OCI-LY7 (cell line): ENCODE measurements around the gene AZU1. TPM values are rescaled to one million over a fixed set of nuclear protein-coding genes. Genes with fewer than 3 reads are reported as not detected.

Source experiments
- Bru-seq: library from RNA; stranded (reverse); fragments of 400-500 nt; gene quantifications from one replicate; lab custom pipeline; 2021; lab: Mats Ljungman, UMichigan
- BruChase-seq, 2 experiments: library from RNA; stranded (reverse); fragments of 400-500 nt; gene quantifications; one replicate each; lab custom pipeline; 2021; lab: Mats Ljungman, UMichigan
- BruUV-seq: library from RNA; stranded (reverse); fragments of 400-500 nt; replicated peaks from 2 replicates; lab custom pipeline; 2021; lab: Mats Ljungman, UMichigan
- CTCF ChIA-PET: fragments of 300-600 bp; sonication (Branson Sonifier 250); formaldehyde crosslinking; loops from one replicate; lab custom pipeline; 2022; ENCODE audit warnings: antibody characterized with exemption; ENCODE audit not compliant: unreplicated experiment; lab: Charles Lee
- POLR2A ChIA-PET: fragments of 300-600 bp; sonication (Branson Sonifier 250); formaldehyde crosslinking; loops from one replicate; lab custom pipeline; 2022; ENCODE audit warnings: antibody characterized with exemption; lab: Charles Lee
- DNase-seq: peaks from one replicate; pipeline ENCODE4 v3.0.0-alpha.2; 2015; ENCODE audit warnings: low spot score
- H2AFZ ChIP-seq: fragments of 200-600 bp; sonication (generic), shearing (Covaris generic); 2 replicates; pipeline ENCODE4 v1.6.1; 2014; ENCODE audit warnings: mild to moderate bottlenecking, antibody characterized with exemption, low read length, moderate library complexity
- H3K27ac ChIP-seq: fragments of 200-600 bp; sonication (generic); 2 replicates; pipeline ENCODE4 v1.5.1; 2014; ENCODE audit warnings: mixed run types, low read depth, mild to moderate bottlenecking, moderate library complexity, low read length, inconsistent platforms; ENCODE audit not compliant: poor library complexity, severe bottlenecking
- H3K36me3 ChIP-seq: fragments of 200-600 bp; sonication (generic); 2 replicates; pipeline ENCODE4 v1.6.1; 2014; ENCODE audit warnings: mild to moderate bottlenecking, antibody characterized with exemption, low read length, moderate library complexity, mixed read lengths; ENCODE audit not compliant: insufficient read depth
- H3K4me1 ChIP-seq: fragments of 200-600 bp; sonication (generic); 2 replicates; pipeline ENCODE4 v1.5.1; 2014; ENCODE audit warnings: mild to moderate bottlenecking, low read length; ENCODE audit not compliant: insufficient read depth, poor library complexity, severe bottlenecking
- H3K4me2 ChIP-seq: fragments of 200-600 bp; sonication (generic); 2 replicates; pipeline ENCODE4 v1.6.1; 2014; ENCODE audit warnings: mild to moderate bottlenecking, low read length
- H3K4me3 ChIP-seq: fragments of 200-600 bp; sonication (generic); 2 replicates; pipeline ENCODE4 v1.5.1; 2014; ENCODE audit warnings: mild to moderate bottlenecking, low read depth, low read length; ENCODE audit not compliant: poor library complexity, severe bottlenecking
- H3K79me2 ChIP-seq: fragments of 200-600 bp; sonication (generic); 2 replicates; pipeline ENCODE4 v1.6.1; 2016; ENCODE audit warnings: low read depth, mild to moderate bottlenecking, low read length, moderate library complexity, mixed read lengths; ENCODE audit not compliant: insufficient read depth
- H3K9me2 ChIP-seq: fragments of 200-600 bp; sonication (generic); 2 replicates; pipeline ENCODE4 v1.6.1; 2016; ENCODE audit warnings: mild to moderate bottlenecking, low read length, mixed read lengths; ENCODE audit not compliant: insufficient read depth
- H3K9me3 ChIP-seq: fragments of 200-600 bp; sonication (generic); 2 replicates; pipeline ENCODE4 v1.6.1; 2014; ENCODE audit warnings: mild to moderate bottlenecking, mixed run types, low read length, mixed read lengths
- H4K20me1 ChIP-seq: fragments of 200-600 bp; sonication (generic); 2 replicates; pipeline ENCODE4 v1.6.1; 2014; ENCODE audit warnings: mild to moderate bottlenecking, antibody characterized with exemption, low read length, moderate library complexity, mixed read lengths; ENCODE audit not compliant: insufficient read depth
- EZH2phosphoT487 ChIP-seq: fragments of 200-600 bp; sonication (generic); IDR thresholded peaks from 2 replicates; pipeline ENCODE4 v1.6.1; 2018; ENCODE audit warnings: low read depth, borderline replicate concordance, mild to moderate bottlenecking, mixed run types, antibody characterized with exemption, low read length, moderate library complexity, mixed read lengths
- intact Hi-C: fragments of 100-400 bp; cut with micrococcal nuclease; formaldehyde crosslinking; loops from one replicate; pipeline ENCODE4 v1.10.0; 2022; ENCODE audit not compliant: unreplicated experiment
- long read RNA-seq: library from polyadenylated mRNA; stranded (forward); transcript quantifications from one replicate; pipeline ENCODE4 v2.0.0, GENCODE V29; 2022
- total RNA-seq, 2 experiments: library from RNA; depleted of rRNA in 1 of 2; stranded (reverse); fragments of >200 nt in 1 of 2; shearing (Covaris generic) in 1 of 2; gene quantifications; 2 replicates each; pipeline ENCODE4 v1.2.3, GENCODE V29; 2014 to 2022
- TF ChIP-seq, protein P1 (sequence below): fragments of 200-600 bp; sonication (generic); conservative IDR thresholded peaks from 2 replicates; pipeline ENCODE4 v1.5.1; 2014; ENCODE audit warnings: mild to moderate bottlenecking, antibody characterized with exemption, low read length, moderate library complexity, mixed read lengths

AZU1 gene, protein sequence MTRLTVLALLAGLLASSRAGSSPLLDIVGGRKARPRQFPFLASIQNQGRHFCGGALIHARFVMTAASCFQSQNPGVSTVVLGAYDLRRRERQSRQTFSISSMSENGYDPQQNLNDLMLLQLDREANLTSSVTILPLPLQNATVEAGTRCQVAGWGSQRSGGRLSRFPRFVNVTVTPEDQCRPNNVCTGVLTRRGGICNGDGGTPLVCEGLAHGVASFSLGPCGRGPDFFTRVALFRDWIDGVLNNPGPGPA
- total RNA-seq (2014; rRNA removed; shearing (Covaris generic)): not detected in 2 replicates
- total RNA-seq (2022): not detected in 2 replicates
- percentile 22 among the genes with signal in this experiment for Bru-seq, nascent RNA
- BruChase-seq, experiment 1, labeled RNA remaining after a 6-hour chase: percentile 20 among the genes with signal in this experiment
- BruChase-seq, experiment 2, labeled RNA remaining after a 2-hour chase: percentile 11 among the genes with signal in this experiment
- long read RNA-seq: 0 reads

DNA sequence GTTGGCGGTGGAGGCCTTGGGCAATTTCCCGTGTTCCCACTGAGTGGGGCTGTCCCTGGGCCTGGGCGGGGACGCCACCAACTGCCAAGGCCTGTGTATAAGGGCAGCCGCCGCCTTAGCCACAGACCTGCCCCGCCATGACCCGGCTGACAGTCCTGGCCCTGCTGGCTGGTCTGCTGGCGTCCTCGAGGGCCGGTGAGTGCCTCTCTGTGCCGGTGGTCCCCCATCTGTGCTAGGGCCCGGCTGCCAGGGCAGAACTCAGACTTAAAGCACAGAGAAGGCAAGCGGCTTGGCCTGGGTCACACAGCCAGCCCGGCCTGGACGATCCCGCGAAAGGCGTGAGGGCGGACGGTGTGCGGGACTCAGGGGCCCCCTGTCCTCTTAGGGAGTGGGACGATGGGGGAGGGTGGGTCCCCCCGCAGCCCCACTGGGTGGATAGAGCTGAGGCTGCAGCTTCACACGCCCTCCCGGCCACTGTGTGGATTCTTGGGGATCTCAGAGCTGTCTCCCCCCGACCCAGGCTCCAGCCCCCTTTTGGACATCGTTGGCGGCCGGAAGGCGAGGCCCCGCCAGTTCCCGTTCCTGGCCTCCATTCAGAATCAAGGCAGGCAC lies at the start of gene AZU1:
Gene AZU1, plus strand, starts transcription at position 128 of the 612 bp plus-strand sequence. Its CDS starts 10 bp downstream, at position 138.
- CTCF ChIA-PET: no interaction called here
- intact Hi-C loops: no loop called here
- Histone ChIP-seq H2AFZ (no peak within 1 kb of the TSS), H3K9me2 (no peaks in the 10 kb centered on the region), H3K4me3 (no peak within 1 kb of the TSS), H3K9me3 (no peaks in the 10 kb centered on the region), H3K4me1 (no peaks in the 10 kb centered on the region), H4K20me1 (no peaks in the 10 kb centered on the region), H3K27ac (no peak within 1 kb of the TSS), H3K4me2 (no peak within 1 kb of the TSS), H3K36me3 (no peaks in the 10 kb centered on the region), H3K79me2 (no peaks in the 10 kb centered on the region)
- TF ChIP-seq, protein P1, sequence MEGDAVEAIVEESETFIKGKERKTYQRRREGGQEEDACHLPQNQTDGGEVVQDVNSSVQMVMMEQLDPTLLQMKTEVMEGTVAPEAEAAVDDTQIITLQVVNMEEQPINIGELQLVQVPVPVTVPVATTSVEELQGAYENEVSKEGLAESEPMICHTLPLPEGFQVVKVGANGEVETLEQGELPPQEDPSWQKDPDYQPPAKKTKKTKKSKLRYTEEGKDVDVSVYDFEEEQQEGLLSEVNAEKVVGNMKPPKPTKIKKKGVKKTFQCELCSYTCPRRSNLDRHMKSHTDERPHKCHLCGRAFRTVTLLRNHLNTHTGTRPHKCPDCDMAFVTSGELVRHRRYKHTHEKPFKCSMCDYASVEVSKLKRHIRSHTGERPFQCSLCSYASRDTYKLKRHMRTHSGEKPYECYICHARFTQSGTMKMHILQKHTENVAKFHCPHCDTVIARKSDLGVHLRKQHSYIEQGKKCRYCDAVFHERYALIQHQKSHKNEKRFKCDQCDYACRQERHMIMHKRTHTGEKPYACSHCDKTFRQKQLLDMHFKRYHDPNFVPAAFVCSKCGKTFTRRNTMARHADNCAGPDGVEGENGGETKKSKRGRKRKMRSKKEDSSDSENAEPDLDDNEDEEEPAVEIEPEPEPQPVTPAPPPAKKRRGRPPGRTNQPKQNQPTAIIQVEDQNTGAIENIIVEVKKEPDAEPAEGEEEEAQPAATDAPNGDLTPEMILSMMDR: no peak
- TF ChIP-seq EZH2phosphoT487: no peak
- POLR2A ChIA-PET: no interaction called here
- no peak for DNase-seq
- no TSS peak for BruUV-seq

DNA sequence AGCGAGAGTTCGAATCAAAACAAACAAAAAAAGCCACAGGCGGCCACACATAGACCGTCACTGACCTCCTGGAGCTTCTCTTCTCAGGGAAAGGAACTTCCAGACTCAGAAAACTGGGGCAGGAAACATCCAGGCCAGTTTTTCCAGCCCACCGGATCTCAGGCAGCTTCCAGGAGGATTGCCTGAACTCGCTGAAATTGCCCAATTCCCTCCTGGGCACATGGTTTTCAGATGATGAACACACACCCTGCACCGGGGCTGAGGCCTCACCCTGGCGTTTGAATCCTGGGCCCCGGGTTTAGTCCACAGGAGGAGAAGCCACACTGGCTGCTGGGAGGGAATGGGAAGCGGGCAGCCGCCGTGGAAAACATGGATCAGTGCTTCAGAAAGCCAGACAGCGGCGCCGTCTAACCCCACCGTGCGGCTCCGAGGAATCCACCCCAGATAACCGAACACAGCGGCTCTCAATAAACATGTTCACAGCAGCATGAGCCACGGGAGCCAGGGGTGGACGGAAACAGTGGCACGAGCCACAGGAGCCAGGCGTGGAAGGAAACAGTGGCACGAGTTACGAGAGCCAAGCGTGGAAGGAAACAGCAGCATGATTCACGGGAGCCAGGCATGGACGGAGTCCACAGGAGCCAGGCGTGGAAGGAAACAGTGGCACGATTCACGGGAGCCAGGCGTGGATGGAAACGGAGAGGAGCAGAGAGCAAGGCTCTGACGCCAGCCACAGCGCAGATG lies 48.6 kb upstream of the AZU1 start:
- no peaks in the 10 kb centered on the region for H3K79me2 ChIP-seq
- ChIA-PET CTCF (no interaction called here), POLR2A (no interaction called here)
- DNase-seq: no peak
- H3K4me3 ChIP-seq: no peak overlapping the region
- H2AFZ ChIP-seq: no peak overlapping the region
- H3K9me2 ChIP-seq: no peaks in the 10 kb centered on the region
- BruUV-seq: no TSS peak
- H3K4me2 ChIP-seq: no peak overlapping the region
- H3K9me3 ChIP-seq: no peaks in the 10 kb centered on the region
- H4K20me1 ChIP-seq: no peaks in the 10 kb centered on the region
- no peak overlapping the region for H3K27ac ChIP-seq
- no peaks in the 10 kb centered on the region for H3K36me3 ChIP-seq
- no peaks in the 10 kb centered on the region for H3K4me1 ChIP-seq
- intact Hi-C loops: no loop called here
- no peak for TF ChIP-seq EZH2phosphoT487
- TF ChIP-seq, protein P1: no peak
